K562 (cell line): Measurements from ENCODE around the gene ZMYND8. TPM values are rescaled to one million over a fixed set of nuclear protein-coding genes. Genes with fewer than 3 reads are reported as not detected.

Experiments
- ATAC-seq: fragments of 200-7000 bp; cut with Tn5 transposase; 3 replicates; pipeline ENCODE4 v1.9.1; 2020; ENCODE audit warnings: moderate library complexity
- BruUV-seq: library from RNA; stranded (reverse); fragments of 400-500 nt; replicated peaks from 2 replicates; lab custom pipeline; 2021; lab: Mats Ljungman, UMichigan
- CTCF ChIA-PET: fragments of 300-600 bp; formaldehyde crosslinking; extraction: SDS; loops from one replicate; lab custom pipeline; 2021; ENCODE audit warnings: low intra/inter-chr PET ratio; lab: Yijun Ruan, JAX
- POLR2A ChIA-PET: fragments of 300-600, 350-650 bp; sonication (Branson Sonifier 250); formaldehyde crosslinking; extraction: SDS; loops from one replicate; lab custom pipeline; 2021; ENCODE audit warnings: antibody characterized with exemption, inconsistent platforms; lab: Yijun Ruan, JAX
- DNase-seq, 4 experiments: peaks; one replicate each; pipeline versions ENCODE4 v3.0.0 to v3.0.0-alpha.2; 2011 to 2018; ENCODE audit warnings: low spot score in 3 of 4, mixed read lengths in 3 of 4; ENCODE audit errors: extremely low read depth in 1 of 4
- FAIRE-seq: peaks from 2 replicates; lab custom pipeline; 2011; peaks lifted over from hg19 to GRCh38; lab: Jason Lieb, UNC
- H2AFZ ChIP-seq: 2 replicates; pipeline ENCODE4 v1.6.0; 2011; ENCODE audit warnings: low read depth, low read length, control low read depth, inconsistent platforms
- H3K27ac ChIP-seq: fragments of 200-600 bp; 3 replicates; pipeline ENCODE4 v1.8.0; 2011; ENCODE audit warnings: low read depth, mild to moderate bottlenecking, control low read depth, inconsistent platforms, low read length, moderate library complexity, mixed read lengths; ENCODE audit errors: extremely low read depth
- H3K27me3 ChIP-seq, 2 experiments: fragments of 300-600 bp in 1 of 2; 2 replicates in 1 of 2; 3 replicates in 1 of 2; pipeline versions ENCODE4 v1.6.0 to v1.8.0; 2011; ENCODE audit warnings: inconsistent platforms in 2 of 2, low read length in 2 of 2, mild to moderate bottlenecking in 1 of 2, mixed read lengths in 1 of 2, moderate library complexity in 1 of 2; ENCODE audit not compliant: control insufficient read depth in 2 of 2, insufficient read depth in 2 of 2
- H3K36me3 ChIP-seq: fragments of 300-600 bp; 3 replicates; pipeline ENCODE4 v1.8.0; 2011; ENCODE audit warnings: mild to moderate bottlenecking, low read length, inconsistent platforms; ENCODE audit not compliant: control insufficient read depth, insufficient read depth
- H3K4me1 ChIP-seq, 2 experiments: fragments of 200-600 bp in 1 of 2; replicated peaks in 1 of 2; 2 replicates in 1 of 2; 3 replicates in 1 of 2; pipeline versions ENCODE4 v1.5.1 to v1.8.0; 2011; ENCODE audit warnings: inconsistent platforms in 2 of 2, low read length in 2 of 2, mild to moderate bottlenecking in 1 of 2, mixed read lengths in 1 of 2, moderate library complexity in 1 of 2; ENCODE audit not compliant: control insufficient read depth in 2 of 2, insufficient read depth in 2 of 2
- H3K4me2 ChIP-seq: 2 replicates; pipeline ENCODE4 v1.6.1; 2011; ENCODE audit warnings: low read length, control low read depth, inconsistent platforms, mixed read lengths; ENCODE audit not compliant: insufficient read depth
- H3K4me3 ChIP-seq: fragments of 200-600 bp; sonication (generic), shearing (Covaris generic); 2 replicates; pipeline ENCODE4 v1.5.1; 2016; ENCODE audit warnings: control low read depth, inconsistent platforms
- H3K79me2 ChIP-seq: fragments of 200-600 bp; 3 replicates; pipeline ENCODE4 v1.8.0; 2011; ENCODE audit warnings: low read length, inconsistent platforms; ENCODE audit not compliant: control insufficient read depth, insufficient read depth
- H3K9ac ChIP-seq, 2 experiments: 2 replicates each; pipeline versions ENCODE4 v1.6.0 to v1.6.1; 2011; ENCODE audit warnings: low read depth in 2 of 2, low read length in 2 of 2, control low read depth in 1 of 2, inconsistent platforms in 1 of 2, mild to moderate bottlenecking in 1 of 2, mixed read lengths in 1 of 2; ENCODE audit not compliant: insufficient read depth in 1 of 2
- H3K9me1 ChIP-seq: one replicate; pipeline ENCODE4 v1.6.0; 2011; ENCODE audit warnings: inconsistent platforms, mild to moderate bottlenecking, low read length, moderate library complexity; ENCODE audit not compliant: control insufficient read depth, insufficient read depth
- H3K9me3 ChIP-seq: replicated peaks from 2 replicates; pipeline ENCODE4 v1.5.1; 2011; ENCODE audit warnings: low read depth, low read length, inconsistent platforms; ENCODE audit not compliant: control insufficient read depth, insufficient read depth
- H4K20me1 ChIP-seq: replicated peaks from 2 replicates; pipeline ENCODE4 v1.6.1; 2011; ENCODE audit warnings: low read length, inconsistent platforms, mixed read lengths; ENCODE audit not compliant: control insufficient read depth, insufficient read depth
- NFXL1 ChIP-seq: fragments of 450-650 bp; formaldehyde crosslinking; IDR thresholded peaks from 2 replicates; pipeline ENCODE4 v1.4.0; 2021; ENCODE audit warnings: mild to moderate bottlenecking
- WGBS: fragments of 100-300 bp; shearing (Covaris generic); methylation state at CpG from one replicate; pipeline ENCODE4 v1.1.6; 2016; ENCODE audit warnings: low coverage, mixed read lengths; ENCODE audit not compliant: insufficient coverage; ENCODE audit errors: missing lambda C conversion rate; 5-methylcytosine and 5-hydroxymethylcytosine counted together
- in situ Hi-C: fragments of 300-500 bp; cut with MboI; formaldehyde crosslinking; loops from 4 replicates; pipeline ENCODE4 v1.15.0; 2018; ENCODE audit warnings: inconsistent platforms, mixed read lengths
- intact Hi-C: fragments of 100-400 bp; cut with micrococcal nuclease; formaldehyde crosslinking; loops from 2 replicates; pipeline ENCODE4 v1.14.2; 2022
- polyA plus RNA-seq, 8 experiments: library from polyadenylated mRNA; depleted of rRNA in 4 of 8; stranded (reverse) in 5 of 8; unstranded in 3 of 8; fragments of >200 nt; fragmentation: Nextera tagmentation in 2 of 8; fragmentation: Illumina TruSeq in 1 of 8; extraction: Ambion mirVana in 2 of 8; extraction: Trizol in 1 of 8; gene quantifications; 2 replicates each; pipeline versions ENCODE4 v1.2.1 to v1.2.3, GENCODE V29; 2011 to 2014; ENCODE audit warnings: inconsistent platforms in 1 of 8, missing spikeins in 1 of 8
- total RNA-seq, 7 experiments: library from RNA; depleted of rRNA in 6 of 7; stranded (reverse); fragments of >200 nt in 6 of 7; fragmentation: Illumina TruSeq in 2 of 7; extraction: Trizol in 2 of 7; gene quantifications; 2 replicates each; pipeline versions ENCODE4 v1.2.1 to v1.2.3, GENCODE V29; 2011 to 2021; ENCODE audit warnings: low replicate concordance in 1 of 7
- TF ChIP-seq, protein P1 (sequence below), 3 experiments: fragments of 200-800 bp in 1 of 3; fragments of 250-450 bp in 1 of 3; fragments of 450-650 bp in 1 of 3; sonication (Bioruptor Pico) in 1 of 3; sonication (Bioruptor generic) in 1 of 3; formaldehyde crosslinking in 1 of 3; IDR thresholded peaks; 2 replicates each; pipeline versions ENCODE4 v1.6.1 to v1.8.0; 2016 to 2022; ENCODE audit warnings: mild to moderate bottlenecking in 2 of 3, missing genetic modification characterization in 2 of 3, missing compliant biosample characterization in 1 of 3, moderate library complexity in 1 of 3

The ZMYND8 gene
- total and polyA plus RNA-seq, 9 of the 15 experiments (the other 6 are each of a cell fraction or from before 2014, with no cell fraction given): 31.8 to 148 (median 71.9) TPM

DNA sequence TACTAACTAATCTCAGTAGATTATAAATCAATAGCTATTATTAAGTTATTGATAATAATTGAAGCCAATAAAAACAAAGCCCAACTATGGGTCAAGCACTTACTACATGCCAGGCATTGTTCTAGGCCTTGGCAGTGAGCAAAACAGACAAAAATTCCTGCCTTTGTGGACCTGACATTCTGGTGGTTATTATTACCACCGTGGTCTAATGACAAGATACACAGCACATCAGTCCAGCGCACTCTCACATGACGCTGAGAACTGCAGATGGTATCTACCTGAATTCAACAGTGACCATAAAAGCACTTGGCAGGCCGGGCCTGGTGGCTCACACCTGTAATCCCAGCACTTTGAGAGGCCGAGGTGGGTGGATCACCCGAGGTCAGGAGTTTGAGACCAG is 121.4 kb downstream of the ZMYND8 start:
- H3K9me3 ChIP-seq: no peaks in the 10 kb centered on the region
- no peak overlapping the region for H3K27ac ChIP-seq
- H3K27me3 ChIP-seq: no peaks in the 10 kb centered on the region
- in situ Hi-C loops (no loop called here), intact Hi-C loops (no loop called here)
- H3K9me1 ChIP-seq: no peaks in the 10 kb centered on the region
- no peak overlapping the region for H3K4me2 ChIP-seq
- H3K9ac ChIP-seq: no peak overlapping the region
- peaks cover 99% of the 10 kb centered on the region for H3K36me3 ChIP-seq
- H3K4me1 ChIP-seq: no peaks in the 10 kb centered on the region
- TF ChIP-seq, protein P1, sequence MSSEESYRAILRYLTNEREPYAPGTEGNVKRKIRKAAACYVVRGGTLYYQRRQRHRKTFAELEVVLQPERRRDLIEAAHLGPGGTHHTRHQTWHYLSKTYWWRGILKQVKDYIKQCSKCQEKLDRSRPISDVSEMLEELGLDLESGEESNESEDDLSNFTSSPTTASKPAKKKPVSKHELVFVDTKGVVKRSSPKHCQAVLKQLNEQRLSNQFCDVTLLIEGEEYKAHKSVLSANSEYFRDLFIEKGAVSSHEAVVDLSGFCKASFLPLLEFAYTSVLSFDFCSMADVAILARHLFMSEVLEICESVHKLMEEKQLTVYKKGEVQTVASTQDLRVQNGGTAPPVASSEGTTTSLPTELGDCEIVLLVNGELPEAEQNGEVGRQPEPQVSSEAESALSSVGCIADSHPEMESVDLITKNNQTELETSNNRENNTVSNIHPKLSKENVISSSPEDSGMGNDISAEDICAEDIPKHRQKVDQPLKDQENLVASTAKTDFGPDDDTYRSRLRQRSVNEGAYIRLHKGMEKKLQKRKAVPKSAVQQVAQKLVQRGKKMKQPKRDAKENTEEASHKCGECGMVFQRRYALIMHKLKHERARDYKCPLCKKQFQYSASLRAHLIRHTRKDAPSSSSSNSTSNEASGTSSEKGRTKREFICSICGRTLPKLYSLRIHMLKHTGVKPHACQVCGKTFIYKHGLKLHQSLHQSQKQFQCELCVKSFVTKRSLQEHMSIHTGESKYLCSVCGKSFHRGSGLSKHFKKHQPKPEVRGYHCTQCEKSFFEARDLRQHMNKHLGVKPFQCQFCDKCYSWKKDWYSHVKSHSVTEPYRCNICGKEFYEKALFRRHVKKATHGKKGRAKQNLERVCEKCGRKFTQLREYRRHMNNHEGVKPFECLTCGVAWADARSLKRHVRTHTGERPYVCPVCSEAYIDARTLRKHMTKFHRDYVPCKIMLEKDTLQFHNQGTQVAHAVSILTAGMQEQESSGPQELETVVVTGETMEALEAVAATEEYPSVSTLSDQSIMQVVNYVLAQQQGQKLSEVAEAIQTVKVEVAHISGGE (CRISPR knock-in tag; IDR thresholded peaks at IDR 0.05): peak in 1 of 3 experiments; percentile 73; a peak in 1 of 6 replicates
- TF ChIP-seq NFXL1 (CRISPR knock-in tag): no peak
- DNase-seq (no peak), FAIRE-seq (no peak), ATAC-seq (no peak)
- H2AFZ ChIP-seq: no peak overlapping the region
- peaks cover 77% of the 10 kb centered on the region for H3K79me2 ChIP-seq
- CTCF ChIA-PET: no interaction called here
- H4K20me1 ChIP-seq: peaks cover 10% of the 10 kb centered on the region; the same call in 1 of the 2 replicates
- 87% methylated on average over 6 of the region's 6 CpGs for WGBS
- H3K4me3 ChIP-seq: no peak overlapping the region
- no TSS peak for BruUV-seq
- POLR2A ChIA-PET: interaction anchor here (1.5 to 1.6 kb wide), 2 partner anchors 8 to 23 kb away, joined by 3 to 5 read pairs; no protein-coding TSS in a partner anchor
